Calu3 (cell line): ENCODE data around the gene HPSE2. TPM values are rescaled to one million over a fixed set of nuclear protein-coding genes. Genes with fewer than 3 reads are reported as not detected.

ENCODE experiments used
- Bru-seq: library from RNA; stranded (reverse); fragments of 400-500 nt; gene quantifications from one replicate; lab custom pipeline; 2021; lab: Mats Ljungman, UMichigan
- BruChase-seq, 2 experiments: library from RNA; stranded (reverse); fragments of 400-500 nt; gene quantifications; one replicate each; lab custom pipeline; 2021; lab: Mats Ljungman, UMichigan
- BruUV-seq: library from RNA; stranded (reverse); fragments of 400-500 nt; replicated peaks from 2 replicates; lab custom pipeline; 2021; lab: Mats Ljungman, UMichigan
- CTCF ChIA-PET: fragments of 300-600 bp; sonication (Branson Sonifier 250); formaldehyde crosslinking; loops from one replicate; lab custom pipeline; 2022; ENCODE audit warnings: antibody characterized with exemption; lab: Charles Lee
- DNase-seq: peaks from one replicate; pipeline ENCODE4 v3.0.0; 2022
- H3K27ac Mint-ChIP-seq: one replicate; pipeline ENCODE4 v1.8.0; 2022; ENCODE audit warnings: mixed read lengths; ENCODE audit not compliant: unreplicated experiment
- H3K27me3 Mint-ChIP-seq: one replicate; pipeline ENCODE4 v1.8.0; 2022; ENCODE audit warnings: mixed read lengths; ENCODE audit not compliant: unreplicated experiment
- H3K36me3 Mint-ChIP-seq: one replicate; pipeline ENCODE4 v1.8.0; 2022; ENCODE audit warnings: mild to moderate bottlenecking, moderate library complexity, mixed read lengths; ENCODE audit not compliant: insufficient read depth, unreplicated experiment
- H3K4me1 Mint-ChIP-seq: one replicate; pipeline ENCODE4 v1.8.0; 2022; ENCODE audit warnings: mild to moderate bottlenecking, low read depth, mixed read lengths; ENCODE audit not compliant: unreplicated experiment
- H3K4me3 Mint-ChIP-seq: one replicate; pipeline ENCODE4 v1.8.0; 2022; ENCODE audit warnings: mild to moderate bottlenecking, low read depth, moderate library complexity, mixed read lengths; ENCODE audit not compliant: unreplicated experiment
- H3K9me3 Mint-ChIP-seq: one replicate; pipeline ENCODE4 v1.8.0; 2022; ENCODE audit warnings: low read depth, mixed read lengths; ENCODE audit not compliant: unreplicated experiment
- CTCF ChIP-seq: fragments of 200-600 bp; IDR thresholded peaks from one replicate; pipeline ENCODE4 v1.8.0; 2022; ENCODE audit warnings: antibody characterized with exemption; ENCODE audit not compliant: unreplicated experiment
- intact Hi-C: fragments of 100-400 bp; cut with micrococcal nuclease; formaldehyde crosslinking; loops from one replicate; pipeline ENCODE4 v1.10.0; 2022; ENCODE audit not compliant: unreplicated experiment
- long read RNA-seq: library from polyadenylated mRNA; stranded (forward); transcript quantifications from one replicate; pipeline ENCODE4 v2.0.0, GENCODE V29; 2022
- total RNA-seq: library from RNA; stranded (reverse); gene quantifications from 2 replicates; pipeline ENCODE4 v1.2.3, GENCODE V29; 2022

HPSE2 gene
- total RNA-seq (not detected in 2 replicates), Bru-seq, nascent RNA (percentile 2 among the genes with signal in this experiment), BruChase-seq, experiment 1, labeled RNA remaining after a 6-hour chase (percentile 1 among the genes with signal in this experiment), BruChase-seq, experiment 2, labeled RNA remaining after a 2-hour chase (percentile 1 among the genes with signal in this experiment)
- long read RNA-seq, partial matches to known transcripts = 0 of 1 reads
- long read RNA-seq, other reads (novel, unspliced or antisense) = 1 of 1 reads

DNA sequence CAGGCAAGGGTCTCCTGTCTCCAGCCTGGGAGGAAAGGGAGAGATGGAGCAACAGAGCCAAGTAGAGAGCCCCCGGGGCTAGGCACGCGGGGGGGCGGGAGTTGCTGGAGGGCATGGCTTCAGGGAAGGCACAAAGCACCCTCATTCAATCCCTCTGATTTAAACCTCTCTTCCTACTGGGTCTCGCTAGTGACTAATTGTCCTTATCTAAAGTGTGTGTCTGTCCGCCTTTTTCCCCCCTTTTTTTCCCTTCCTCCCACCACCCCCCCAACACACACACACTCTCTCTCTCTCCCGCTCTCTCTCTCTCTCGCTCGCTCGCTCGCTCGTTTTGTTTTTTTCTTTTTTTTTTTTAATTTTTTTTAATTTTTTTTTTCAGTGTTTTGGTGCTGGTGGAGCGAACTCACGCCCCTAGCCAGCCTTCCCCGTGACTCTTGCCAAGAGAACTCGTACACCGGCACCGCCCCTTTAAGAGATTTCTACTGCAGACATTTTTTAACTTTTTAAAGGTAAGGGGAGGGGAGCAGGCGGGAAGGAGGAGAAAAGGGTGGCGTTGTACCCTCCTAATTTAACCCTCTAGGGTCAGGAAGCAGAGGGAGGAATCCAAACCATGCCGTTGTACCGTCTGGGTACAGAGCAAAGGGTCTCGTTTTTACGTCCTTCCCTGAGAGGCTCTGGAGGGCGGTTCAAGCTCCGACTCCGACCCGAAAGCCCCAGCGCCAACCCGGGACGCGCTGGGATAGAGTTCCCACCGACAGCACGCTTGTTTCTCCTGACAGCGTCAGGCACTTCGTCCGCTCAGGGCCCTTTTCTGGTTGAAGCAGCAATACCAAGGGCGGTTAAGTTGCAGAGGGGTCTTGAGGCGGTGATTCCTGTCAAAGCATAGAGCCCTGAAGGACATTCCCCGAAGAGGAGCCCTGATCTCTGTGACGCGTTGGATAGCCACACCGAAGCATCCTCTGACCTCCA lies at the start of gene HPSE2:
Gene HPSE2 (minus strand): TSS at position 195 of the 969 bp plus-strand sequence.
- CTCF ChIA-PET = no interaction called here
- Mint-ChIP-seq H3K4me1 (no peaks in the 10 kb centered on the region), H3K27me3 (peaks cover 60% of the 10 kb centered on the region), H3K4me3 (no peak within 1 kb of the TSS), H3K9me3 (no peaks in the 10 kb centered on the region), H3K27ac (no peak within 1 kb of the TSS), H3K36me3 (no peaks in the 10 kb centered on the region)
- no peak for TF ChIP-seq CTCF
- intact Hi-C loops = no loop called here
- BruUV-seq = no TSS peak
- DNase-seq = no peak

DNA sequence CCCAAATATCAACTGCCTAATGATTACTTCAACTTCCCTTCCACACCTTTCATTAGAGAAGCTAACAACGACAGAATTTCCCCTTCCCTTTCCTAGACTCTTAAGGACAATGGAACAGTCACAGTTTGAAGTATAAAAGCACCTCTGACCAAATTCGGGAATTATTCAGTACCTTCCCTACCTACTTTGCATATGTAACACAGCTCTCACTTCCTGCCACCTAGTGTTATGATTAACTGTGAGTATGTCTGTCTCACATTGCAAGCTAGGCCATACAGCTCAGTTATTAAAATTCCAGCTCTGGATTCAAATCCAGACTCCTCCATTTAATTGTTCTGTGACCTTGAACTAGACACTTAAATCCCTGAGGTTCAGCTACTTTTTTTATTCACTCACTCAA lies 44.8 kb upstream of the HPSE2 start:
- H3K27me3 Mint-ChIP-seq = peaks cover 7% of the 10 kb centered on the region
- no peaks in the 10 kb centered on the region for H3K36me3 Mint-ChIP-seq
- no TSS peak for BruUV-seq
- no peak overlapping the region for H3K4me3 Mint-ChIP-seq
- H3K27ac Mint-ChIP-seq = peak overlapping the region; percentile 31
- DNase-seq = no peak
- no peaks in the 10 kb centered on the region for H3K9me3 Mint-ChIP-seq
- intact Hi-C loops = no loop called here
- TF ChIP-seq CTCF = no peak
- H3K4me1 Mint-ChIP-seq = peaks cover 10% of the 10 kb centered on the region
- CTCF ChIA-PET = no interaction called here

DNA sequence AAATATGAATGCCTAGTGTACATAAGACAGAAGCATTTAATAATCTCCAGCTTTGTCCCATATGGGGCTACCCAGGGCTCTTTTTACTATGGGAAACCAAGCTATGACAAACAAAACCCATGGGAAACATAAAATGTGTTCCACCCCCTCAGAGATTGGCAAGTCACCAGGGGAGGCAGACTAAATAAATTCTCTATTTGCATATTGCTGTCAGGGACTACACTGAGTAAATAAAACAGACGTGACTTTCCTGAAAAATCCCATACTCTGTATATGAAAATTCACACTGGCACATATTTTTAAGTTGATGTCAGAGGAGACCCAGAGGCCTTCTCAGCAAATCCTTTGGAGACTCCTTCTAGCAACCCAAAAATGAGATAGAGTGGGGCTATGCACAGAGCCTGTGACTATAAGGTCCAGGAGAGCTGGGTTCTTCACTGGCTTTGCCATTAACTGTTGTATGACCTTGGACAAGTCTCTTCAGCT lies 44.0 kb upstream of the HPSE2 start:
- Mint-ChIP-seq H3K4me1 (peaks cover 10% of the 10 kb centered on the region), H3K9me3 (no peaks in the 10 kb centered on the region), H3K27me3 (peaks cover 13% of the 10 kb centered on the region), H3K4me3 (no peak overlapping the region), H3K36me3 (no peaks in the 10 kb centered on the region), H3K27ac (peak overlapping the region; percentile 31)
- intact Hi-C loops = no loop called here
- CTCF ChIA-PET = no interaction called here
- no peak for DNase-seq
- no peak for TF ChIP-seq CTCF
- BruUV-seq = no TSS peak

GRCh38 chr10:99276848-99277486 lies 41.3 kb upstream of the HPSE2 start:
- Mint-ChIP-seq H3K4me3 (no peak overlapping the region), H3K9me3 (no peaks in the 10 kb centered on the region), H3K36me3 (no peaks in the 10 kb centered on the region), H3K4me1 (peaks cover 10% of the 10 kb centered on the region), H3K27me3 (peaks cover 13% of the 10 kb centered on the region), H3K27ac (no peak overlapping the region)
- DNase-seq = no peak
- no peak for TF ChIP-seq CTCF
- BruUV-seq = no TSS peak
- intact Hi-C loops = no loop called here
- CTCF ChIA-PET = no interaction called here
